ENCODE results near the gene HLF. TPM values are rescaled to one million over a fixed set of nuclear protein-coding genes. Genes with fewer than 3 reads are reported as not detected.

Gene HLF
- total and polyA plus RNA-seq, 10 of the 15 experiments (the other 5 are each of a cell fraction or from before 2014, with no cell fraction given), result 0.01 to 0.33 (median 0.20) TPM; not detected in 3

DNA sequence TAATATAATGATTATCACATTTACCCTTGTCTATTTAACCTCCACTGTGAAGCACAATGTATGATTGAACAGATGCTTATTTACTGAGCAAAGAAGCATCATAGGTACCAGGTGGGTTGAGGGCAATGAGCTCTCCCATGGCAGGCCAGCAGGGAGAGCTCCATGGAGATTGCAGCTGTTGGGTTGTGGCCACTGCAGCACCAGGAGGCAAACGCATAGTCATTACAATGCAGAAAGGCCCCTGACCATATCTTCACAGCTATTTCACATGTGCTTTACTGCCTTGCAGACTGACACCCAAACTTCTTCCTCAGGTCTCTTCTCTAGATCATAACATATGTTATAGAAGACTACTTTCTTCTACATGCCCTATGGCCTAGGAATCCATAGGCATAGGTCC lies 81.9 kb downstream of the HLF start (continued):
- TF ChIP-seq NFXL1 (IDR thresholded peaks at IDR 0.05; ENCODE audit: borderline replicate concordance) (no peak), RCOR1 (conservative IDR thresholded peaks at IDR 0.05; ENCODE audit: low read depth, low read length) (no peak)

DNA sequence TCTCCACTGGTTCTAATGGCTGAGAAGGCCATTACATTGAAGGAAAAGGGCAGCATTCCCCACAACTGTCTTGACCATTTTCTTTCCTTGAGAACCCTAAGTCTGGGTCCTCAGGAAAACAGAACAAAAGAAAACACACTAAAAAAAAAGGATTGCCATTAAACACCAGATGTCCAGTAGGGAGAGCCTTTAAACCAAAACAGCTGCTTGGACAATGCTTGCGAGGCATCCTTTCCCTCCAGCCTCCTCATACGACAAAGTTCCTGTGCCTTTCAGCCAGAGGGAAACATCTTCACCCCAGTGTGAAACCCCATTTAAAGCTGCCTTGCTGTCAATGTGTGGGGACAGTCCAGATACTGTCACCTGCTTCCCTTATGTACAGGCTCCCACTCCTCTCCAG lies 82.6 kb downstream of the HLF start:
- SMC1A ChIA-PET (ENCODE audit: uncharacterized antibody, unreplicated experiment), result interaction anchor here (0.7 to 3.1 kb wide), 11 partner anchors 9 to 355 kb away, joined by 3 to 27 read pairs (median 4); partner anchors contain the start of gene SMIM36
- CTCF ChIA-PET, result interaction anchor here (0.6 to 8.6 kb wide), 17 partner anchors 10 to 361 kb away, joined by 3 to 95 read pairs (median 5); partner anchors contain the start of gene SMIM36
- intact Hi-C loops (cut with micrococcal nuclease; ENCODE audit: unreplicated experiment), result no loop called here
- ATAC-seq, result no peak
- RAD21 ChIA-PET (ENCODE audit: unreplicated experiment), result interaction anchor here (1.5 to 4.1 kb wide), 5 partner anchors 10 to 354 kb away, joined by 4 to 26 read pairs (median 10); no protein-coding TSS in a partner anchor
- Histone ChIP-seq H3K9ac (ENCODE audit: control insufficient read depth, insufficient read depth, low read length) (no peak overlapping the region), H3K4me3 (no peak overlapping the region), H3K4me2 (ENCODE audit: control insufficient read depth, insufficient read depth) (no peak overlapping the region), H4K20me1 (ENCODE audit: control insufficient read depth, insufficient read depth) (no peaks in the 10 kb centered on the region), H3K27me3 (replicated peaks in 1 of 2; ENCODE audit: control insufficient read depth in 2 of 2, insufficient read depth in 2 of 2, low read length in 1 of 2) (no peaks in the 10 kb centered on the region), H3K4me1 (ENCODE audit: control insufficient read depth, insufficient read depth, low read length) (no peaks in the 10 kb centered on the region), H3K36me3 (ENCODE audit: control insufficient read depth in 2 of 2, insufficient read depth in 2 of 2, low read length in 1 of 2) (no peaks in the 10 kb centered on the region), H3K79me2 (ENCODE audit: control insufficient read depth, insufficient read depth, low read length) (no peaks in the 10 kb centered on the region), H3K27ac (ENCODE audit: control insufficient read depth, insufficient read depth) (no peak overlapping the region), H3K9me3 (replicated peaks; ENCODE audit: control insufficient read depth, insufficient read depth, low read length) (no peaks in the 10 kb centered on the region), H2AFZ (ENCODE audit: control insufficient read depth, low read depth, low read length) (no peak overlapping the region)
- 100% methylated on average over 2 of the region's 2 CpGs for WGBS (ENCODE audit: insufficient coverage, insufficient replicate concordance, low lambda C conversion rate, missing lambda C conversion rate)
- in situ Hi-C loops (cut with MboI), result no loop called here
- TF ChIP-seq, protein P1, sequence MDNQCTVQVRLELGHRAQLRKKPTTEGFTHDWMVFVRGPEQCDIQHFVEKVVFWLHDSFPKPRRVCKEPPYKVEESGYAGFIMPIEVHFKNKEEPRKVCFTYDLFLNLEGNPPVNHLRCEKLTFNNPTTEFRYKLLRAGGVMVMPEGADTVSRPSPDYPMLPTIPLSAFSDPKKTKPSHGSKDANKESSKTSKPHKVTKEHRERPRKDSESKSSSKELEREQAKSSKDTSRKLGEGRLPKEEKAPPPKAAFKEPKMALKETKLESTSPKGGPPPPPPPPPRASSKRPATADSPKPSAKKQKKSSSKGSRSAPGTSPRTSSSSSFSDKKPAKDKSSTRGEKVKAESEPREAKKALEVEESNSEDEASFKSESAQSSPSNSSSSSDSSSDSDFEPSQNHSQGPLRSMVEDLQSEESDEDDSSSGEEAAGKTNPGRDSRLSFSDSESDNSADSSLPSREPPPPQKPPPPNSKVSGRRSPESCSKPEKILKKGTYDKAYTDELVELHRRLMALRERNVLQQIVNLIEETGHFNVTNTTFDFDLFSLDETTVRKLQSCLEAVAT (IDR thresholded peaks at IDR 0.05), result no peak
- TF ChIP-seq, protein P2, sequence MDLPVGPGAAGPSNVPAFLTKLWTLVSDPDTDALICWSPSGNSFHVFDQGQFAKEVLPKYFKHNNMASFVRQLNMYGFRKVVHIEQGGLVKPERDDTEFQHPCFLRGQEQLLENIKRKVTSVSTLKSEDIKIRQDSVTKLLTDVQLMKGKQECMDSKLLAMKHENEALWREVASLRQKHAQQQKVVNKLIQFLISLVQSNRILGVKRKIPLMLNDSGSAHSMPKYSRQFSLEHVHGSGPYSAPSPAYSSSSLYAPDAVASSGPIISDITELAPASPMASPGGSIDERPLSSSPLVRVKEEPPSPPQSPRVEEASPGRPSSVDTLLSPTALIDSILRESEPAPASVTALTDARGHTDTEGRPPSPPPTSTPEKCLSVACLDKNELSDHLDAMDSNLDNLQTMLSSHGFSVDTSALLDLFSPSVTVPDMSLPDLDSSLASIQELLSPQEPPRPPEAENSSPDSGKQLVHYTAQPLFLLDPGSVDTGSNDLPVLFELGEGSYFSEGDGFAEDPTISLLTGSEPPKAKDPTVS (IDR thresholded peaks at IDR 0.05; ENCODE audit: low read depth, low read length), result no peak
- DNase-seq (ENCODE audit: low read depth, low spot score), result no peak
- BruUV-seq (replicated peaks), result no TSS peak
- FAIRE-seq, result no peak
- POLR2A ChIA-PET, result no interaction called here

Measured in GM12878 (cell line).